HepG2 (cell line): ENCODE data around the gene NPBWR2. TPM values are rescaled to one million over a fixed set of nuclear protein-coding genes. Genes with fewer than 3 reads are reported as not detected.

Source experiments
- E2F1 ChIP-seq: sonication (generic); formaldehyde crosslinking; IDR thresholded peaks from 2 replicates; pipeline ENCODE4 v1.5.0; 2020; ENCODE audit warnings: missing genetic modification reagents
- ETS1 ChIP-seq: sonication (generic); formaldehyde crosslinking; IDR thresholded peaks from 2 replicates; pipeline ENCODE4 v1.4.0; 2020; ENCODE audit warnings: missing genetic modification reagents
- EZH2 ChIP-seq: conservative IDR thresholded peaks from 2 replicates; pipeline ENCODE4 v1.6.1; 2012; ENCODE audit warnings: mild to moderate bottlenecking, low read depth, low read length, moderate library complexity
- HES4 ChIP-seq: sonication (generic); formaldehyde crosslinking; IDR thresholded peaks from 2 replicates; pipeline ENCODE4 v1.9.0; 2021; ENCODE audit warnings: mild to moderate bottlenecking, missing genetic modification reagents, borderline replicate concordance
- KLF16 ChIP-seq, 2 experiments: sonication (generic) in 1 of 2; formaldehyde crosslinking in 1 of 2; IDR thresholded peaks; 2 replicates each; pipeline versions ENCODE4 v1.6.1 to v1.8.0; 2016 to 2023; ENCODE audit warnings: missing genetic modification reagents in 2 of 2, missing compliant biosample characterization in 1 of 2
- NFE2L1 ChIP-seq: sonication (generic); formaldehyde crosslinking; IDR thresholded peaks from 2 replicates; pipeline ENCODE4 v1.4.0; 2020; ENCODE audit warnings: missing genetic modification reagents, mild to moderate bottlenecking, borderline replicate concordance
- PAXIP1 ChIP-seq: sonication (generic); formaldehyde crosslinking; conservative IDR thresholded peaks from 2 replicates; pipeline ENCODE4 v1.4.0; 2020; ENCODE audit warnings: mild to moderate bottlenecking, missing genetic modification reagents, moderate library complexity
- POGK ChIP-seq: sonication (generic); formaldehyde crosslinking; conservative IDR thresholded peaks from 2 replicates; pipeline ENCODE4 v1.8.0; 2022; ENCODE audit warnings: mild to moderate bottlenecking, moderate library complexity, missing genetic modification reagents
- RBFOX2 ChIP-seq: fragments of 200-400 bp; formaldehyde crosslinking; IDR thresholded peaks from 2 replicates; pipeline ENCODE4 v1.6.1; 2017; ENCODE audit warnings: low read depth, mild to moderate bottlenecking, low read length
- RXRB ChIP-seq: IDR thresholded peaks from 2 replicates; pipeline ENCODE4 v1.6.1; 2016; ENCODE audit warnings: borderline replicate concordance, missing genetic modification reagents, missing compliant biosample characterization
- SIN3A ChIP-seq: IDR thresholded peaks from 2 replicates; pipeline ENCODE4 v1.6.1; 2011; ENCODE audit warnings: low read depth, mild to moderate bottlenecking, control low read depth, low read length, borderline replicate concordance
- SNRNP70 ChIP-seq: fragments of 200-400 bp; formaldehyde crosslinking; IDR thresholded peaks from 2 replicates; pipeline ENCODE4 v1.6.1; 2017; ENCODE audit warnings: mild to moderate bottlenecking, low read depth, low read length, moderate library complexity
- ZFP91 ChIP-seq: sonication (generic); formaldehyde crosslinking; IDR thresholded peaks from 2 replicates; pipeline ENCODE4 v1.9.0; 2022; ENCODE audit warnings: missing genetic modification reagents, mild to moderate bottlenecking, borderline replicate concordance
- ZNF17 ChIP-seq: sonication (generic); formaldehyde crosslinking; IDR thresholded peaks from 2 replicates; pipeline ENCODE4 v1.5.0; 2020; ENCODE audit warnings: mild to moderate bottlenecking, missing genetic modification reagents
- ZNF235 ChIP-seq: sonication (generic); formaldehyde crosslinking; IDR thresholded peaks from 2 replicates; pipeline ENCODE4 v1.8.1; 2023; ENCODE audit warnings: mild to moderate bottlenecking, missing genetic modification reagents, borderline replicate concordance
- ZNF577 ChIP-seq: sonication (generic); formaldehyde crosslinking; IDR thresholded peaks from 2 replicates; pipeline ENCODE4 v1.4.0; 2020; ENCODE audit warnings: mild to moderate bottlenecking, low read depth, missing genetic modification reagents, borderline replicate concordance
- polyA plus RNA-seq, 8 experiments: library from polyadenylated mRNA; depleted of rRNA in 3 of 8; stranded (reverse) in 7 of 8; unstranded in 1 of 8; fragments of >200 nt; fragmentation: Illumina TruSeq in 4 of 8; extraction: Trizol in 4 of 8; gene quantifications; 2 replicates each; pipeline versions ENCODE4 v1.2.1 to v1.2.3, GENCODE V29; 2011 to 2016; ENCODE audit warnings: low read depth in 4 of 8, missing spikeins in 1 of 8, mixed read lengths in 1 of 8; ENCODE audit not compliant: insufficient read depth in 1 of 8
- total RNA-seq, 5 experiments: library from RNA; depleted of rRNA; stranded (reverse); fragments of >200 nt; fragmentation: Illumina TruSeq; extraction: Trizol; gene quantifications; 2 replicates each; pipeline ENCODE4 v1.2.3, GENCODE V29; 2016; ENCODE audit warnings: low read depth in 1 of 5

Gene NPBWR2
- total and polyA plus RNA-seq, 2 of the 13 experiments (the other 11 are each of a cell fraction or from before 2014, with no cell fraction given): not detected

GRCh38 chr20:64063389-64064144, 43.8 kb downstream of the NPBWR2 start (continued):
- TF ChIP-seq RXRB (CRISPR knock-in tag): 0 out of 2 replicates have a peak, but pooled peaks have one; percentile 24
- TF ChIP-seq NFE2L1 (CRISPR knock-in tag): peak; percentile 91; the same call in 1 of the 2 replicates
- no peak for TF ChIP-seq PAXIP1
- no peak for TF ChIP-seq ZNF17
- no peak for TF ChIP-seq EZH2
- no peak; the same call in 1 of the 2 replicates for TF ChIP-seq ETS1 (CRISPR knock-in tag)
- TF ChIP-seq HES4 (CRISPR knock-in tag): no peak; the same call in 1 of the 2 replicates
- TF ChIP-seq ZNF577 (CRISPR knock-in tag): no peak; the same call in 1 of the 2 replicates
- no peak; the same call in 1 of the 2 replicates for TF ChIP-seq RBFOX2
- peak; percentile 46; the same call in 1 of the 2 replicates for TF ChIP-seq SIN3A
- TF ChIP-seq ZFP91: peak; percentile 60; the same call in 1 of the 2 replicates
- TF ChIP-seq ZNF235 (CRISPR knock-in tag): peak; percentile 91
- no peak for TF ChIP-seq E2F1 (CRISPR knock-in tag)
- peak; percentile 18 to 71; a peak in 1 of 4 replicates for TF ChIP-seq KLF16 (CRISPR knock-in tag; IDR thresholded peaks at IDR 0.05)
- no peak; the same call in 1 of the 2 replicates for TF ChIP-seq POGK (CRISPR knock-in tag)
- no peak for TF ChIP-seq SNRNP70
